Left ventricle myocardium superior (tissue), 1 donor: ENCODE data around the gene CCL27. TPM values are rescaled to one million over a fixed set of nuclear protein-coding genes. Genes with fewer than 3 reads are reported as not detected.

Experiments used
- ATAC-seq: fragments of 200-7000 bp; cut with Tn5 transposase; one replicate; pipeline ENCODE4 v1.9.1; 2020; ENCODE audit warnings: mild to moderate bottlenecking, moderate library complexity
- DNase-seq: peaks from one replicate; pipeline ENCODE4 v3.0.0-alpha.2; 2020
- intact Hi-C: fragments of 100-400 bp; cut with micrococcal nuclease; formaldehyde crosslinking; loops from one replicate; pipeline ENCODE4 v1.11.0; 2022
- total RNA-seq: library from RNA; stranded (reverse); fragmentation: NEBNext Ultra II Directional; extraction: Animal tissue kit (Norgen Biotek cat#: 25700); gene quantifications from one replicate; pipeline ENCODE4 v1.2.1, GENCODE V29; 2021
- donor health status: DM: no; HTN: yes; CAD: no; lungs with severe emphysema.

CCL27 gene
- total RNA-seq, 1 donor from 2014 or later = not detected

DNA sequence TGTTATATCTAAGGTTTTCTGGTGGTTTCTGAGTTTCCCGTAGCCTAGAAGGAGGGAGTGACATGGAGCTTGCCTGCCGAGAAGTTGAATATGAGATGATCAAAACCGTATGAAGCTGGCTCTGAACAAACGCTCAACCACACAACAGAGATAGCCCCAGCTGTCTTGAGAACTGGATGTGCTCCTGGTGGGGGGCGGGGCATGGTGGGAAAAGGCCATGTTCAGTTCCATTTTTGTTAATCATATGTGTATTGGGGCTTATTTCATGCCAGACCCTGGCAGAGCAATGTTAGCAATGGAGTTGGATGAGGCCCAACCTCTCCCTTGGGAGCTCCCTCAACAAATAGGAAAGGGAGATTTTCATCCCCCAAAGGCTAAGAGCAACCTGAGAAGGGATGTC lies 23.8 kb upstream of the CCL27 start:
- ATAC-seq (peak; percentile 65), DNase-seq (peak; percentile 55)
- intact Hi-C loops = no loop called here

DNA sequence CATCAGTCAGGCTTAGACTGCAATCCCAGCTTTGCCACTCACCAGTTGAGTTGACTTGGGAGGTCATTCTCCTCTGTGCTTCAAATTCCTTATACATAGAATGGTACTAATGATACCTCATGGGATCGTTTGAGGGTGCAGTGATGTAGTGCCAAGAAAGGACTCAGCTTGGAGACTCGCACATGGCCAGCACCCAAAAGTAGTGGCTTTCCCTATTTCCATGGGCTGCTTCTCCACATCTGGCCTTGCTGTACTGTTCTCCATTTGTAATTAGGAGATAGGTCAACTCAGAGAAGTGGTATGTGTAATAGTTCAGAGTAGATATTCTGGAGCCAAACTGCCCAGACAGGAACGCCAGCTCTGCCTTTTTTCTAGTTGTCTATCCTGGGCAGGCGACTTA lies 23.1 kb upstream of the CCL27 start:
- ATAC-seq = no peak
- intact Hi-C loops = no loop called here
- no peak for DNase-seq

- intact Hi-C loops = no loop called here
These were observed 22.4 kb upstream of the CCL27 start for GRCh38 chr9:34684816-34685215.

GRCh38 chr9:34684145-34684544 lies 21.7 kb upstream of the CCL27 start:
- no peak for DNase-seq
- no peak for ATAC-seq
- intact Hi-C loops = no loop called here

More at GRCh38 chr9:34684816-34685215, 22.4 kb upstream of the CCL27 start:
- DNase-seq (no peak), ATAC-seq (no peak)

DNA sequence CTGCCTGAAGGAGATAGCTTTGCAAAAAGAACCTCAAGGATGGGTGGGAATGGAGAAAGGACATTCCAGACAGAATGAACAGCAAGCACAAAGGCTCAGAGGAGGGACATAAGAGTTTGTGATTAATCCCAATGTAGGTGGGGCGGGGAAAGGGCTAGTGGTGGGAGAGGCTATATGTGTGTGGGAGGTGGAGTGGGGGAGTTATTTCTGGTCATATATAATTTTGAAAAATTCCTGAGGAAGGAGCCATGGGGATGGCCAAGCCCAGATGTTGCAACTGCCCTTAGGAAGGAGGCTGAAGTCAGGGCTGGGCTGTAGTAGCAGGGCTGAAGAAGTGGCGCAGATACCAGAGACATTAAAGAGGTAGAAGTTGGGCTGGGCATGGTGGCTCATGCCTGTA lies 13.4 kb upstream of the CCL27 start:
- intact Hi-C loops = no loop called here
- ATAC-seq = no peak

GRCh38 chr9:34675048-34675714 lies 12.7 kb upstream of the CCL27 start:
- ATAC-seq (peak; percentile 65), DNase-seq (peak; percentile 73)
- intact Hi-C loops = no loop called here

More for the DNA sequence above, 13.4 kb upstream of the CCL27 start:
- no peak for DNase-seq

GRCh38 chr9:34674440-34674839 lies 12.0 kb upstream of the CCL27 start:
- intact Hi-C loops = no loop called here
- no peak for ATAC-seq

DNA sequence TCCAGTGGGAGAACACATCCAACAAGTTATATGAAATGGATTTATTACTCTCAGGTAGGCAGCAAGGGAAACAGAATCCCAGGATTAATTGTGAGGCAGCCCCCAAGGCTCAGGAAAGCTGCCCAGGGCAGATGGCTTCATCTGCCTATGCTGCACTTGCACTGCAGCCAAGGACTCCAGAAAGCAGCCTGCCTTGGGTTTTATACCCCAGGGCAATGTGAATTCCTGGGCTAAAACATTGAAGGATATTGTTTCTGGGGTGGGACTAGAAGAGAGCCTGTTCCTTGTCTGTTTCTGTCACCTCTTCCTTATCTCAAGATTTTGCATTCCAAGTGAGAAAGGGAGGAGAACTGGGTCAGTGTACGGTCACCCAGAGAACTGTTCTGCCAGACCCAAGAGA lies 8.8 kb upstream of the CCL27 start:
- DNase-seq (no peak), ATAC-seq (no peak)
- intact Hi-C loops = no loop called here

More at GRCh38 chr9:34674440-34674839, 12.0 kb upstream of the CCL27 start:
- no peak for DNase-seq

DNA sequence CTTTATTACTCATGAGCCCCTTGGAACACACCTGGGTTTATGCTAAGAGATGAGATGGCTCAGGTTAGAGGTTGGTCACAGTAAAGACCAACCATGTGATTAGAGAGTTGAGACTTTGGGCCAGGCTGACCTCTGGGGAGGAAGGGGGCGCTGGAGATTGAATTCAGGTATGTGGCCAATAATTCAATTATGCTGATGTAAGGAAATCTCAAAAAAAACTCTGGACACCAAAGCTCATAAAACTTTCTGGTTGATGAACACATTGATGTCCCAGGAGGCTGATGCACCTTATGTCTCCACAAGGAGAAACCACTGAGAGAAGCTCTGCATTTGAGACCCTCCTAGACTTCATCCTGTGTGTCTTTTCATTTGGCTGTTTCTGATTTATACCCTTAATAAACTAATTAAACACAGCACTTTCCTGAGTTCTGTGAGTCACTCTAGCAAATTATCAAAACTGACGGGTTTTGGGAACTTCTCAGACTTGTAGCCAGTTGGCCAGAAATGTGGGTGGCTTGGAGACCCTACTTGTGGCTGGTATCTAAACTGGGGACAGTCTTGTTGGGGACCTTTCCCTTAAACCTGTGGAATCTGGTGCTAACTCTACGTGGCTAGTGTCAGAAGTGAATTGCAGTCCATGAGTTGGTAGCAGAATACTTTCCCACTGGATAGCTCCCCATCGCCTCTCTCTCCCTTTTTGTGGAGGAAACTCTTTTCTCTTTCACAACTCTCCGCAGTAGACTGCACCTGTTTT lies 7.5 kb upstream of the CCL27 start:
- intact Hi-C loops = no loop called here
- no peak for DNase-seq
- ATAC-seq = no peak

- ATAC-seq = peak; percentile 89
- intact Hi-C loops = no loop called here
- DNase-seq = peak; percentile 96
These were observed 3.2 kb upstream of the CCL27 start for GRCh38 chr9:34665381-34666250.

DNA sequence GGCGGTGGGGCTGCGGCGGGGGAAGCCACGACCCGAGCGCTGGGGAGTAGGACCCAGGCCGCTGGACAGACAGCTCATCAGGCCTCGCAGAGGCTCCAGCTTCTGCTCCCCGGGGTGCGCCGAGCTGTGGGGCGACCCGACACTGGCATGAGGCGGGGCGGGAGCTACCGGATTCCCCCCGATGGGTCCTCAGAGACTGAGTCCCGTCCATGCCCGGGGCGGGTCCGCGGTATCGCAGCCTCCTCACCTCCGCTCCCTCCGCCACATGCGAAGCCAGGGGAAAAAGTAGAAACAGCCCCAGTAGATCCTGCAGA lies 2.6 kb upstream of the CCL27 start:
- intact Hi-C loops = no loop called here
- ATAC-seq (no peak), DNase-seq (no peak)

DNA sequence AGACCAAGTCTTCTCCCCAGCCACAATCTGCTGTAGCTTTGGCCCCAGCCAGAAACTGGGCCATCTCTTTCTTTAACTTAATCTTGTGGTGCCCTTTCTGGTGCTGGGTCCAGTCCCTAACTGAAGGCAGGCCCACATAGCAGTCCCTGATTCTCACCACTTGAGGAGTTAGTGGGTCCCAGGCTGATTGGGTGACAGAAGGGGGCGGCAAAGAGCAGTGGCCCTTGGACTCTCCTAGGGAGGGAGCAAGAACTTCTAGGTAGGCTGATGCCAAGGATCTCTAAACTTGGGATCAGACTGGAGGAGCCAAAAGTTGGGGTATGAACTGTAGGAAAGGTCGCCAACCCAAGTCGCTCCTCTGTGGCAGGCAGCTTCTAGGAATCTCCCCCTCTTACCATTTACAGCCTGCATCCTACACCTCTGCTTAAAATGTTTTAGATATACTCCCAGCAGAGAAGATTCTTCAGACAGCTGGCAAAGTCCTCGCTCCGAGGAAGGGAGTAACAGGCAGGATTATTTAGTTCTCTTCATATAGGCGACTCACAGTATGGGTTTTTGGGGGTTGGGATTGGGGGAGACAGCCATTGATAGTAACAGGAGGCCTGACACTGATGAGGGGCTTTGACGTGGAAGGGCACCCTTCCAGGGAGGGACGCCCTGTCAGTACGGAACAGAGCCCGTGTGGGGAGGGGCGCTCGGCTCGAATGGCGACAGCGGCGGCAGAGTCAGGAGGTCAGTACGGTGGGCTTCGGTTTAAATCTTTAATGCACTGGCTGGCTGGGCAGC lies 2.0 kb upstream of the CCL27 start:
- intact Hi-C loops = no loop called here
- ATAC-seq (peak; percentile 54), DNase-seq (peak; percentile 87)

- intact Hi-C loops = no loop called here
- no peak for ATAC-seq
- DNase-seq = no peak
These were observed 797 bp upstream of the CCL27 start for GRCh38 chr9:34663303-34663605.

- DNase-seq (no peak), ATAC-seq (no peak)
- intact Hi-C loops = no loop called here
These were observed 2.7 kb downstream of the CCL27 start for GRCh38 chr9:34659592-34660253.

DNA sequence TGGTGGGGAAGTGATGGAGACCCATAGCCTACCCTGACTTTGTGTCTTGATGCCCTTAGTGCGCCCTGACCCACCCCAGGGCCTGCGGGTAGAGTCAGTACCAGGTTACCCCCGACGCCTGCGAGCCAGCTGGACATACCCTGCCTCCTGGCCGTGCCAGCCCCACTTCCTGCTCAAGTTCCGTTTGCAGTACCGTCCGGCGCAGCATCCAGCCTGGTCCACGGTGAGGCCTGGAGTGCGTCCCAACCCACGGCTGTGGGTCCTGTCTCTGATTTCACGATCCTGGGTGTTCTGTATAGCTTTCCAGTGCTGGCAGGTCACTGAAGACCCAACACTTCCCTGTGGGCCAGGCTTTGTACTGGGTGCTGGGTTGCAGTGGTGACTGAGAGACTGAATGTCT lies 4.0 kb downstream of the CCL27 start:
- DNase-seq (no peak), ATAC-seq (no peak)

GRCh38 chr9:34656992-34657391 lies 5.5 kb downstream of the CCL27 start:
- ATAC-seq (no peak), DNase-seq (no peak)
- intact Hi-C loops = no loop called here

More for the DNA sequence above, 4.0 kb downstream of the CCL27 start:
- intact Hi-C loops = no loop called here

GRCh38 chr9:34655394-34655793 lies 7.1 kb downstream of the CCL27 start:
- intact Hi-C loops = no loop called here
- ATAC-seq (no peak), DNase-seq (no peak)

- peak; percentile 69 for ATAC-seq
- intact Hi-C loops = no loop called here
These were observed 8.0 kb downstream of the CCL27 start for GRCh38 chr9:34654323-34655051.

More at GRCh38 chr9:34654323-34655051, 8.0 kb downstream of the CCL27 start:
- peak; percentile 86 for DNase-seq
